OCI-LY7 (cell line): Measurements from ENCODE around the gene GLG1. TPM values are rescaled to one million over a fixed set of nuclear protein-coding genes. Genes with fewer than 3 reads are reported as not detected.
"Not testable (repeated sequence)": the region's sequence is repeated elsewhere in the genome, so short reads cannot be mapped to it uniquely, and the experiment has no call there.

Source experiments
- BruUV-seq: library from RNA; stranded (reverse); fragments of 400-500 nt; replicated peaks from 2 replicates; lab custom pipeline; 2021; lab: Mats Ljungman, UMichigan
- CTCF ChIA-PET: fragments of 300-600 bp; sonication (Branson Sonifier 250); formaldehyde crosslinking; loops from one replicate; lab custom pipeline; 2022; ENCODE audit warnings: antibody characterized with exemption; ENCODE audit not compliant: unreplicated experiment; lab: Charles Lee
- POLR2A ChIA-PET: fragments of 300-600 bp; sonication (Branson Sonifier 250); formaldehyde crosslinking; loops from one replicate; lab custom pipeline; 2022; ENCODE audit warnings: antibody characterized with exemption; lab: Charles Lee
- DNase-seq: peaks from one replicate; pipeline ENCODE4 v3.0.0-alpha.2; 2015; ENCODE audit warnings: low spot score
- H2AFZ ChIP-seq: fragments of 200-600 bp; sonication (generic), shearing (Covaris generic); 2 replicates; pipeline ENCODE4 v1.6.1; 2014; ENCODE audit warnings: mild to moderate bottlenecking, antibody characterized with exemption, low read length, moderate library complexity
- H3K27ac ChIP-seq: fragments of 200-600 bp; sonication (generic); 2 replicates; pipeline ENCODE4 v1.5.1; 2014; ENCODE audit warnings: mixed run types, low read depth, mild to moderate bottlenecking, moderate library complexity, low read length, inconsistent platforms; ENCODE audit not compliant: poor library complexity, severe bottlenecking
- H3K36me3 ChIP-seq: fragments of 200-600 bp; sonication (generic); 2 replicates; pipeline ENCODE4 v1.6.1; 2014; ENCODE audit warnings: mild to moderate bottlenecking, antibody characterized with exemption, low read length, moderate library complexity, mixed read lengths; ENCODE audit not compliant: insufficient read depth
- H3K4me1 ChIP-seq: fragments of 200-600 bp; sonication (generic); 2 replicates; pipeline ENCODE4 v1.5.1; 2014; ENCODE audit warnings: mild to moderate bottlenecking, low read length; ENCODE audit not compliant: insufficient read depth, poor library complexity, severe bottlenecking
- H3K4me2 ChIP-seq: fragments of 200-600 bp; sonication (generic); 2 replicates; pipeline ENCODE4 v1.6.1; 2014; ENCODE audit warnings: mild to moderate bottlenecking, low read length
- H3K4me3 ChIP-seq: fragments of 200-600 bp; sonication (generic); 2 replicates; pipeline ENCODE4 v1.5.1; 2014; ENCODE audit warnings: mild to moderate bottlenecking, low read depth, low read length; ENCODE audit not compliant: poor library complexity, severe bottlenecking
- H3K79me2 ChIP-seq: fragments of 200-600 bp; sonication (generic); 2 replicates; pipeline ENCODE4 v1.6.1; 2016; ENCODE audit warnings: low read depth, mild to moderate bottlenecking, low read length, moderate library complexity, mixed read lengths; ENCODE audit not compliant: insufficient read depth
- H3K9me2 ChIP-seq: fragments of 200-600 bp; sonication (generic); 2 replicates; pipeline ENCODE4 v1.6.1; 2016; ENCODE audit warnings: mild to moderate bottlenecking, low read length, mixed read lengths; ENCODE audit not compliant: insufficient read depth
- H3K9me3 ChIP-seq: fragments of 200-600 bp; sonication (generic); 2 replicates; pipeline ENCODE4 v1.6.1; 2014; ENCODE audit warnings: mild to moderate bottlenecking, mixed run types, low read length, mixed read lengths
- H4K20me1 ChIP-seq: fragments of 200-600 bp; sonication (generic); 2 replicates; pipeline ENCODE4 v1.6.1; 2014; ENCODE audit warnings: mild to moderate bottlenecking, antibody characterized with exemption, low read length, moderate library complexity, mixed read lengths; ENCODE audit not compliant: insufficient read depth
- CTCF ChIP-seq: fragments of 200-600 bp; sonication (generic); conservative IDR thresholded peaks from 2 replicates; pipeline ENCODE4 v1.5.1; 2014; ENCODE audit warnings: mild to moderate bottlenecking, antibody characterized with exemption, low read length, moderate library complexity, mixed read lengths
- EZH2phosphoT487 ChIP-seq: fragments of 200-600 bp; sonication (generic); IDR thresholded peaks from 2 replicates; pipeline ENCODE4 v1.6.1; 2018; ENCODE audit warnings: low read depth, borderline replicate concordance, mild to moderate bottlenecking, mixed run types, antibody characterized with exemption, low read length, moderate library complexity, mixed read lengths
- intact Hi-C: fragments of 100-400 bp; cut with micrococcal nuclease; formaldehyde crosslinking; loops from one replicate; pipeline ENCODE4 v1.10.0; 2022; ENCODE audit not compliant: unreplicated experiment
- total RNA-seq, 2 experiments: library from RNA; depleted of rRNA in 1 of 2; stranded (reverse); fragments of >200 nt in 1 of 2; shearing (Covaris generic) in 1 of 2; gene quantifications; 2 replicates each; pipeline ENCODE4 v1.2.3, GENCODE V29; 2014 to 2022

Gene GLG1
- total RNA-seq, 2 experiments from 2014 or later: 40.4 to 69.8 TPM

- H3K9me3 ChIP-seq: no peaks in the 10 kb centered on the region
- no peak for DNase-seq
- CTCF ChIA-PET: no interaction called here
- no peaks in the 10 kb centered on the region for H4K20me1 ChIP-seq
- H3K4me3 ChIP-seq: no peak overlapping the region
- intact Hi-C loops: no loop called here
- H3K36me3 ChIP-seq: peaks cover 15% of the 10 kb centered on the region
- no peaks in the 10 kb centered on the region for H3K9me2 ChIP-seq
- BruUV-seq: no TSS peak
- no peak for TF ChIP-seq EZH2phosphoT487
- no peak for TF ChIP-seq CTCF
- no peak overlapping the region for H3K4me2 ChIP-seq
- H3K4me1 ChIP-seq: no peaks in the 10 kb centered on the region
- POLR2A ChIA-PET: interaction anchor here (0.6 kb wide), 2 partner anchors 37 to 296 kb away, joined by 3 to 4 read pairs; no protein-coding TSS in a partner anchor
- no peaks in the 10 kb centered on the region for H3K79me2 ChIP-seq
- no peak overlapping the region for H3K27ac ChIP-seq
- no peak overlapping the region for H2AFZ ChIP-seq
Observed at GRCh38 chr16:74521691-74522090, 85.2 kb downstream of the GLG1 start.

GRCh38 chr16:74518934-74519333, 88.0 kb downstream of the GLG1 start:
- H3K36me3 ChIP-seq, H3K4me3 ChIP-seq, intact Hi-C loops, BruUV-seq, H3K79me2 ChIP-seq, H4K20me1 ChIP-seq, CTCF ChIA-PET, H3K4me2 ChIP-seq, DNase-seq, H3K9me3 ChIP-seq, H3K9me2 ChIP-seq, H3K27ac ChIP-seq, H3K4me1 ChIP-seq, H2AFZ ChIP-seq: not testable (repeated sequence)
- POLR2A ChIA-PET: interaction anchor here (1.1 kb wide), 1 partner anchor 69 kb away, joined by 3 read pairs; no protein-coding TSS in a partner anchor

- intact Hi-C loops: no loop called here
- Histone ChIP-seq H3K36me3 (peaks cover 9% of the 10 kb centered on the region; the same call in 1 of the 2 replicates), H2AFZ (no peak overlapping the region), H3K4me2 (no peak overlapping the region), H3K79me2 (no peaks in the 10 kb centered on the region), H4K20me1 (no peaks in the 10 kb centered on the region), H3K4me1 (no peaks in the 10 kb centered on the region), H3K9me2 (no peaks in the 10 kb centered on the region), H3K9me3 (no peaks in the 10 kb centered on the region), H3K27ac (no peak overlapping the region), H3K4me3 (no peak overlapping the region)
- ChIA-PET POLR2A (interaction anchor here (0.7 kb wide), 2 partner anchors 45 to 70 kb away, joined by 3 read pairs; no protein-coding TSS in a partner anchor), CTCF (no interaction called here)
- TF ChIP-seq CTCF: no peak
- TF ChIP-seq EZH2phosphoT487: no peak
- BruUV-seq: no TSS peak
- DNase-seq: no peak
Observed at GRCh38 chr16:74511961-74512360, 95.0 kb downstream of the GLG1 start.
